Mesendoderm (in vitro differentiated cells): Measurements from ENCODE around the gene TEPSIN.
A peak's percentile ranks its signal among the peaks of the same experiment; 100 is the strongest.

Experiments used
- DNase-seq: peaks from one replicate; pipeline ENCODE4 v3.0.0; 2013
- H2AK5ac ChIP-seq: 2 replicates; pipeline ENCODE4 v1.6.1; 2013; ENCODE audit warnings: low read length, inconsistent platforms
- H2BK120ac ChIP-seq: 2 replicates; pipeline ENCODE4 v1.6.1; 2013; ENCODE audit warnings: low read depth, mild to moderate bottlenecking, low read length, moderate library complexity, mixed read lengths
- H2BK15ac ChIP-seq: replicated peaks from 2 replicates; pipeline ENCODE4 v1.6.1; 2013; ENCODE audit warnings: low read depth, mild to moderate bottlenecking, moderate library complexity
- H2BK5ac ChIP-seq: 2 replicates; pipeline ENCODE4 v1.6.1; 2013; ENCODE audit warnings: low read length, inconsistent platforms
- H3K18ac ChIP-seq: 2 replicates; pipeline ENCODE4 v1.6.1; 2013; ENCODE audit warnings: mild to moderate bottlenecking, low read length, mixed read lengths
- H3K23ac ChIP-seq: one replicate; pipeline ENCODE4 v1.6.1; 2013; ENCODE audit warnings: low read length
- H3K27ac ChIP-seq: 2 replicates; pipeline ENCODE4 v1.5.1; 2013; ENCODE audit warnings: low read depth, mild to moderate bottlenecking, inconsistent platforms, low read length, moderate library complexity
- H3K27me3 ChIP-seq: 2 replicates; pipeline ENCODE4 v1.6.1; 2013; ENCODE audit warnings: low read length, control low read depth, mild to moderate bottlenecking, inconsistent platforms; ENCODE audit not compliant: insufficient read depth, poor library complexity
- H3K36me3 ChIP-seq: 2 replicates; pipeline ENCODE4 v1.6.1; 2013; ENCODE audit warnings: low read length, inconsistent platforms; ENCODE audit not compliant: control insufficient read depth, insufficient read depth
- H3K4ac ChIP-seq: one replicate; pipeline ENCODE4 v1.6.1; 2013; ENCODE audit warnings: low read depth, mild to moderate bottlenecking, low read length, moderate library complexity
- H3K4me1 ChIP-seq: 2 replicates; pipeline ENCODE4 v1.6.1; 2013; ENCODE audit warnings: low read depth, low read length, inconsistent platforms; ENCODE audit not compliant: control insufficient read depth
- H3K4me2 ChIP-seq: 2 replicates; pipeline ENCODE4 v1.6.1; 2013; ENCODE audit warnings: low read length
- H3K4me3 ChIP-seq: 2 replicates; pipeline ENCODE4 v1.5.1; 2013; ENCODE audit warnings: mild to moderate bottlenecking, low read length
- H3K56ac ChIP-seq: one replicate; pipeline ENCODE4 v1.6.1; 2013; ENCODE audit warnings: low read length
- H3K79me1 ChIP-seq: 2 replicates; pipeline ENCODE4 v1.6.1; 2013; ENCODE audit warnings: low read length, inconsistent platforms
- H3K79me2 ChIP-seq: 2 replicates; pipeline ENCODE4 v1.6.1; 2013; ENCODE audit warnings: mild to moderate bottlenecking, low read length; ENCODE audit not compliant: control insufficient read depth, insufficient read depth
- H3K9ac ChIP-seq: 2 replicates; pipeline ENCODE4 v1.6.1; 2013; ENCODE audit warnings: low read length, inconsistent platforms
- H4K5ac ChIP-seq: one replicate; pipeline ENCODE4 v1.6.1; 2013; ENCODE audit warnings: low read length
- H4K8ac ChIP-seq: one replicate; pipeline ENCODE4 v1.6.1; 2013; ENCODE audit warnings: low read depth, mild to moderate bottlenecking, control low read depth, low read length, moderate library complexity
- WGBS: extraction: QIAGEN DNeasy Blood & Tissue Kit; methylation state at CpG from one replicate; pipeline ENCODE4 v1.1.7; 2013; ENCODE audit warnings: low lambda C conversion rate, missing lambda C conversion rate; ENCODE audit not compliant: insufficient coverage; ENCODE audit errors: extremely low coverage; 5-methylcytosine and 5-hydroxymethylcytosine counted together

TEPSIN gene

DNA sequence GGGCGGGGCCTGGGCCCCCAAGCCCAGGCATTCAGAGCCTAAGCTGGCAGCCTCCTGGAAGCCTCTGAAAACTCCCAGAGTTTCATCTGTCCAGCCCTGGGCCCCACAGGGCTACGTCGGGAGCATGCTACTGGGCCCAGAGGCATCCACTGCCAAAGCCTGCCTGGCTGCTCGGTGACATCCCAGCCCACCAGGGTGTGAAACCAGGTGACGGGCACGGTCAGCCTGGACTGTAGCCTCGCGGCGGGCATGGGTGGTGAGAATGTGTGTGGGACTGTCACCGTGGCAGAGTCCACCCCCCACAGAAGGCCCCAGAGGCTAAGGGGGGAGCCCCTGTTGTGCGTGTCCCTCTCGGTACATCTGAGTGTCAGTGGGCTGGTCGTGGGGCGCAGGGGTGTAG, 47.2 kb downstream of the TEPSIN start:
- WGBS: no CpG with 5 or more reads among the region's 14 CpGs
- Histone ChIP-seq H3K36me3 (no peaks in the 10 kb centered on the region), H3K79me2 (no peaks in the 10 kb centered on the region), H3K23ac (no peak overlapping the region), H2BK5ac (no peak overlapping the region), H3K18ac (no peak overlapping the region), H3K27ac (no peak overlapping the region), H4K5ac (no peak overlapping the region), H2AK5ac (no peak overlapping the region), H3K56ac (no peak overlapping the region), H4K8ac (no peak overlapping the region), H2BK15ac (no peak overlapping the region), H3K4ac (no peak overlapping the region), H2BK120ac (no peak overlapping the region), H3K27me3 (no peaks in the 10 kb centered on the region), H3K4me1 (no peaks in the 10 kb centered on the region), H3K4me3 (no peak overlapping the region), H3K79me1 (no peaks in the 10 kb centered on the region), H3K4me2 (no peak overlapping the region), H3K9ac (no peak overlapping the region)
- DNase-seq: no peak

DNA sequence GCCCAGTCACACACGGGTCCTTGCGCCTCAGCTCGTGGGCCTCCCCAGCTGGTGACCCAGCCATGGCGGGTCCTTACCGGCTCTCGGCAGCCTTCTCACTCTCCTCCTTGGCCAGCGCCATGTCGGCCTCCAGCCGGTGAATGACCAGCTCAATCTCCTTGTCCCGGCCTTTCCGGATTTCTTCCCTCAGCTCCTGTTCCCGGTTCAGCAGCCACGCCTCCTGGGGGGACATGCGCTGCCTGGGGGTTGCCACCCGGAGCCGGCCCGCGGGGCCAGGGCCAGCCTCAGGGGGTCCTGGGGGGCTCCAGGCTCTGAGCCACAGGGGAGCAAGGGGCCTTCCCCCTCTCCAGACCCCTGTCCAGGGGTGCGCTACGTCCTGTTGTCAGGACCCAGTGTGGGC, 47.7 kb downstream of the TEPSIN start:
- Histone ChIP-seq H2BK15ac (no peak overlapping the region), H4K5ac (no peak overlapping the region), H3K56ac (no peak overlapping the region), H2BK5ac (no peak overlapping the region), H4K8ac (no peak overlapping the region), H3K4ac (no peak overlapping the region), H3K18ac (no peak overlapping the region), H3K4me3 (no peak overlapping the region), H3K27ac (no peak overlapping the region), H3K23ac (no peak overlapping the region), H3K4me1 (no peaks in the 10 kb centered on the region), H3K4me2 (no peak overlapping the region), H3K79me2 (no peaks in the 10 kb centered on the region), H3K79me1 (no peaks in the 10 kb centered on the region), H2BK120ac (no peak overlapping the region), H3K27me3 (no peaks in the 10 kb centered on the region), H3K9ac (no peak overlapping the region), H2AK5ac (no peak overlapping the region), H3K36me3 (no peaks in the 10 kb centered on the region)
- no CpG with 5 or more reads among the region's 20 CpGs for WGBS
- no peak for DNase-seq

DNA sequence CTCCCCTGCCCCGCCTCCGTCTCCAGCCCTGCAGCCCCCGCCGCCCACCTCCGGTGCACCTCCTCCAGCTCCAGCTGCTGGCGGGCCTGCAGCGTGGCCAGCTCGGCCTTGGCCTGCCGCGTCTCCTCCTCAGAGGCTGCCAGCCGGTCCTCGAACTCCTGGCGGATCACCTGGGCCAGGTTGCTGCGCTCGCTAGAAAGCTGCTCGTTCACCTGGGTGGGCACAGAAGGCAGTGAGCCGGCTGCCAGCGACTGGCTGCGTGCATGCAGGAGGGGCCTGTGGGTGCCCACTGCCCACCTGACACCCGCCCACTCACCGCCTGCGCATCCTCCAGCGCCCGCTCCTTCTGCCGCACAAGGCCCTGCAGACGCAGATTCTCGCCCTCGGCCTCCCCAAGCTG, 48.3 kb downstream of the TEPSIN start:
- no peak overlapping the region for H3K27ac ChIP-seq
- H3K4me1 ChIP-seq: no peaks in the 10 kb centered on the region
- no peak overlapping the region for H4K8ac ChIP-seq
- DNase-seq: no peak
- H2BK15ac ChIP-seq: no peak overlapping the region
- no peaks in the 10 kb centered on the region for H3K79me1 ChIP-seq
- H3K23ac ChIP-seq: no peak overlapping the region
- no peak overlapping the region for H3K4me3 ChIP-seq
- no peaks in the 10 kb centered on the region for H3K27me3 ChIP-seq
- no peak overlapping the region for H3K9ac ChIP-seq
- no peak overlapping the region for H2AK5ac ChIP-seq
- H3K4me2 ChIP-seq: no peak overlapping the region
- no peak overlapping the region for H3K18ac ChIP-seq
- H4K5ac ChIP-seq: no peak overlapping the region
- no peak overlapping the region for H3K56ac ChIP-seq
- H3K36me3 ChIP-seq: no peaks in the 10 kb centered on the region
- no peak overlapping the region for H2BK120ac ChIP-seq
- no CpG with 5 or more reads among the region's 28 CpGs for WGBS
- no peaks in the 10 kb centered on the region for H3K79me2 ChIP-seq
- H3K4ac ChIP-seq: no peak overlapping the region
- no peak overlapping the region for H2BK5ac ChIP-seq

DNA sequence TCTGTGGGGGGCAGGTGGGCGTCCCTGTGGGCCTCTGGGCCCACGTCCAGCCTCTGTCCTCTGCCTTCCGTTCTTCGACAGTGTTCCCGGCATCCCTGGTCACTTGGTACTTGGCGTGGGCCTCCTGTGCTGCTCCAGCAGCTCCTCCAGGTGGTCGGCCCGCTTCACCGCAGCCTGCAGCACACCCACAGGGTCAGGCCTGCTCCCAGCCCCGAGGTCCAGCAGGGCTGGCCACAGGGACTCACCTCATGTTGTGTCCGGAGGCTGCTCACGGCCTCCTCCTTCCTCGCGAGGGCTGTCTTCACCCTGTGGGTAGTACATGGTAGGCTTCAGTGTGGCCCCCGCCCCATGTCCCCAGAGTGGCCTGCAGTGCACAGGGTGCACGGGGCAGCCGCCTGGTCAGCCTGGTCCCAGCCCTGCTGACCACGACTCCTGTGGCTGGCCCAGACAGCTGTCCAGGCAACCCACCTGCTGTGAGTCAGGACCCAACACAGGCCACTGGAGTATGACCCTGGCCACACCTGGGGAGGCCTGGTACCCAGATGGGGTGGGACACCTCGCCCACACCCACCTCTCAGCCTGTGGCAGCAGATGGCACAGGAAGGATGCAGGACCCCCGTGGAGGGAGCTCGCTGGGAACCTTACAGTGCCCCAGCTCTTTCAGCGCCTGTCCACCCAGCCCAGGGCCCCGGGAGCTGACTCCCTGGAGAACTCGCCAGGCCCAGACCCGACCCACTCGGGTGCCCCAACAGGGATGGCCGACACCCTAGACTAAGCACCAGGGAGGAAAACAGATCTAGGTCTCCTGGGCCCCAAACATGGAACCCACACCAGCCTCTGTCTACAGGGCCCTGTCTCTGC, 49.0 kb downstream of the TEPSIN start:
- Histone ChIP-seq H3K27ac (no peak overlapping the region), H3K36me3 (no peaks in the 10 kb centered on the region), H3K79me1 (no peaks in the 10 kb centered on the region), H3K23ac (no peak overlapping the region), H3K56ac (no peak overlapping the region), H3K4me2 (no peak overlapping the region), H3K4me3 (no peak overlapping the region), H2BK15ac (no peak overlapping the region), H3K9ac (no peak overlapping the region), H3K79me2 (no peaks in the 10 kb centered on the region), H3K4me1 (no peaks in the 10 kb centered on the region), H4K5ac (no peak overlapping the region), H3K18ac (no peak overlapping the region), H2BK120ac (no peak overlapping the region), H3K27me3 (no peaks in the 10 kb centered on the region), H4K8ac (no peak overlapping the region), H2AK5ac (no peak overlapping the region), H2BK5ac (no peak overlapping the region), H3K4ac (no peak overlapping the region)
- DNase-seq: peak; percentile 21
- WGBS: no CpG with 5 or more reads among the region's 27 CpGs

DNA sequence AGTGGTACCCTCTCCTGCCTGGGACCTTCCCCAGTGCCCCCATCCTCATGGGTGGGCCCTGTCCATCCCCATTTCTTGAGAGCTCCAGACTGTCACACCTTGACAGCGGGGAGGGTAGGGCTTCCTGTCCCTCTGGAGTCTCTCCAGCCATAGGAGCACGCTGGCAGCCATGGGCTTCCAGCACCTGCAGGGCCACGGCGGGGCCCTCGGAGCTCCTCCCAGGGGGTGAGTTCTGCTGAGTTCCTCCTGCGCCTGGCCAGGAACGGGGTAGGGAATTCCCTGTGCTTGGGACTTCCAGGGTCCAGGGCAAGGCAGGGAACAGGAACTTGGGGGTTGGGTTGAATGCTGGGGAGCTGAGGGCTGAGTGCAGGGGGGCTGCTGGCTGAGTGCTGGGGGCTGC, 49.8 kb downstream of the TEPSIN start:
- no peak overlapping the region for H2BK120ac ChIP-seq
- no peak overlapping the region for H4K8ac ChIP-seq
- H3K4me3 ChIP-seq: no peak overlapping the region
- no peak overlapping the region for H4K5ac ChIP-seq
- no peaks in the 10 kb centered on the region for H3K79me2 ChIP-seq
- H3K36me3 ChIP-seq: no peaks in the 10 kb centered on the region
- no peak overlapping the region for H3K4me2 ChIP-seq
- no peak overlapping the region for H3K18ac ChIP-seq
- no peak for DNase-seq
- no peak overlapping the region for H3K9ac ChIP-seq
- no peak overlapping the region for H3K23ac ChIP-seq
- H2BK5ac ChIP-seq: no peak overlapping the region
- H2AK5ac ChIP-seq: no peak overlapping the region
- WGBS: no CpG with 5 or more reads among the region's 7 CpGs
- no peak overlapping the region for H3K4ac ChIP-seq
- no peaks in the 10 kb centered on the region for H3K79me1 ChIP-seq
- H2BK15ac ChIP-seq: no peak overlapping the region
- H3K56ac ChIP-seq: no peak overlapping the region
- H3K4me1 ChIP-seq: no peaks in the 10 kb centered on the region
- no peak overlapping the region for H3K27ac ChIP-seq
- H3K27me3 ChIP-seq: no peaks in the 10 kb centered on the region

DNA sequence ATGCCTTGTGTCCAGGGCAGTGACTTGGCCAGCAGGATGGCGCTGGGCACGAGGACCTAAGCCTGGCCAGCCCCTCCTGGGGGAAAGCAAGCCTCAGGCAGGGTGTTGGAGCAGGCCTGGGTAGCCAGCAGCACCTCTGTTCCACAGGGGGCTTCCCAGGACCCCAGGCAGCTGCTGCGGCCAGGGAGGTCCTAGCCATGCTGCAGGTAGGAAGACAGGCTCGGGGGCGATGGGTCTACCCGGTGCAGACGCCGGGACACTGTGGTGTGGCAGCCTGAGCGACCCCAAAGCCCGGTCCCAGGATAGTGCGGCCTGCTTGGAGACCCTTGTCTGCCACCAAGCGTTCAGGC, 50.4 kb downstream of the TEPSIN start:
- Histone ChIP-seq H3K36me3 (no peaks in the 10 kb centered on the region), H4K5ac (no peak overlapping the region), H3K9ac (no peak overlapping the region), H2BK15ac (no peak overlapping the region), H3K23ac (no peak overlapping the region), H3K18ac (no peak overlapping the region), H3K27ac (no peak overlapping the region), H3K4me1 (no peaks in the 10 kb centered on the region), H3K79me2 (no peaks in the 10 kb centered on the region), H3K4me3 (no peak overlapping the region), H3K56ac (no peak overlapping the region), H3K79me1 (no peaks in the 10 kb centered on the region), H3K4ac (no peak overlapping the region), H2AK5ac (no peak overlapping the region), H2BK5ac (no peak overlapping the region), H2BK120ac (no peak overlapping the region), H3K27me3 (no peaks in the 10 kb centered on the region), H4K8ac (no peak overlapping the region), H3K4me2 (no peak overlapping the region)
- no CpG with 5 or more reads among the region's 12 CpGs for WGBS
- DNase-seq: no peak
